Epithelial cell of esophagus (primary cell): Measurements from ENCODE around the gene ACTC1.

Experiments
- DNase-seq: peaks from one replicate; pipeline ENCODE4 v3.0.0; 2010; ENCODE audit warnings: low read depth
- H3K4me3 ChIP-seq: 2 replicates; pipeline ENCODE4 v1.5.1; 2011; ENCODE audit warnings: mild to moderate bottlenecking, low read length, control low read depth
- TF ChIP-seq, protein P1 (sequence below): IDR thresholded peaks from 2 replicates; pipeline ENCODE4 v1.5.1; 2011; ENCODE audit warnings: low read depth, mild to moderate bottlenecking, low read length, control low read depth, inconsistent platforms; ENCODE audit not compliant: insufficient read depth; ENCODE audit errors: missing control alignments

ACTC1 gene

DNA sequence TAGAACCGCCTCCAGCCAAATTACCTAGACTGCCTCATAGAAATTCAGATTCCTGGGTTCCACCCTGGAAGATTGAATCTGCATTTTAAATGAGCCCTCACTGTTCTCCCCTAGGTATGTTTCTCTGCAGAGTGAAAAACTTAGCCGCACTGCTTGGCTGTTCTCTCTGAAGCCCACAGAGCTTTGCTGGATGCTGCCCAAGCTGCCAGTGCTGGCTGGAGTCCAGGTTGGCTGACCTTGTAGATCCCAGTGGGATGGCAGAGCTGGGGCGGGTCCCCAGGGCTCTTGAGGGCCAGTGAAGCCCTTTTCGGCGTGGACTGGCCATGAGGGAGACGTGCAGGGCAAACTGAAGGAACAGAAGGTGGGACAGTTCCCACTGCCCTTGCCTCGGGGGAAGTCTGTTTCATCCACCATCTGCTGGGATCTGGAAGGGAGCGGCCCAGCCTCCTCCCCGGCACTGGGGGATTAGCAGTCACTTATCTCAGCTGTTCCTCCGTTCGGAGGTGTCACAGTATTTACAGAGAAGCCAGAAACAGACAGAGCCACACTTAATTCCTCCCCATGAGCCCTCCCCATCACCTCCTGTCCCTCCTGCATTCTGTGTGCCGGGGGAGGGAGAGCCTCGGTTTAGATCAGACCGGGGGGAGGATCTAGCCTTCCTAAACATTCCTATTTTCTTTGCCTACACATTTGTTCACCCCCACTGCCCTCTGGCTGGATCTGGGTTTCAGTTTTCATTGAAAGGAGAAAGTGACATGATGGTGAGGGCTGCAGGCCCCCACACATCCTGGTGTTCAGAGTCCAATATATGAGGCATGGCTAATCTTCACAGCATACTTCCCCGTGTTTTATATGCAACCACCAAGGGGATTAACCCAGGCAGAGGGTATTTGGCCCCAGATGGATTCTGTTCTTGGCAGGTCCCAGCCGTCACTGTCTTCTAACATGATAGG lies 4.1 kb upstream of the ACTC1 start:
- no peak for DNase-seq
- TF ChIP-seq, protein P1, sequence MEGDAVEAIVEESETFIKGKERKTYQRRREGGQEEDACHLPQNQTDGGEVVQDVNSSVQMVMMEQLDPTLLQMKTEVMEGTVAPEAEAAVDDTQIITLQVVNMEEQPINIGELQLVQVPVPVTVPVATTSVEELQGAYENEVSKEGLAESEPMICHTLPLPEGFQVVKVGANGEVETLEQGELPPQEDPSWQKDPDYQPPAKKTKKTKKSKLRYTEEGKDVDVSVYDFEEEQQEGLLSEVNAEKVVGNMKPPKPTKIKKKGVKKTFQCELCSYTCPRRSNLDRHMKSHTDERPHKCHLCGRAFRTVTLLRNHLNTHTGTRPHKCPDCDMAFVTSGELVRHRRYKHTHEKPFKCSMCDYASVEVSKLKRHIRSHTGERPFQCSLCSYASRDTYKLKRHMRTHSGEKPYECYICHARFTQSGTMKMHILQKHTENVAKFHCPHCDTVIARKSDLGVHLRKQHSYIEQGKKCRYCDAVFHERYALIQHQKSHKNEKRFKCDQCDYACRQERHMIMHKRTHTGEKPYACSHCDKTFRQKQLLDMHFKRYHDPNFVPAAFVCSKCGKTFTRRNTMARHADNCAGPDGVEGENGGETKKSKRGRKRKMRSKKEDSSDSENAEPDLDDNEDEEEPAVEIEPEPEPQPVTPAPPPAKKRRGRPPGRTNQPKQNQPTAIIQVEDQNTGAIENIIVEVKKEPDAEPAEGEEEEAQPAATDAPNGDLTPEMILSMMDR: no peak
- H3K4me3 ChIP-seq: no peak overlapping the region

DNA sequence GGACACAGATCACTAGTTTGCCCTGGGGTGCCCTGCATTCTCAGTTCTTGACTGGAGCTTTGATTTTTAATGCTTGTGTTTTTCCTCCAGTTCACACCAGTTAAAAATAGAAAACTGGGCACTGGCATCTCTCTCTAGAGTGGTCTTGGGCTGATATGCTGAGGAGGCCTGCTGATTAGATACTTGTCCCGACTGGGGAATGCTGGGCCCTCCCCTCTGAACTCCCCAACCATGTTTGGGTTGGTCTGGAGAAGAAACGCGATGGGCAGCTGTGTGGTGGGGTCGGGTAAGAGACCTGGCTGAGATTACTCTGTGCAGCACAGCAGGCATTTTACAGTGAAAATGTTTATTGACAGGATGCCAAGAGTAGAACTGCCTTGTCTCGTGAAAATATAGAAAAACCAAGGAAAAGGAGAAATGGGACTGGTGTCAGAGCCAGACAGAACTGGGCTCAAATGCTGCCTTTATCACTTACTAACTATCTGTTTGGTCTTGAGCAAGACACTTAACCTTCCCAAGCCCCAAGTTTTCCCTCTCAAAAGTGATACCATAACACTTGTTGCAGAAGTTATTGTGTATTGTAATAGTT lies 1.6 kb upstream of the ACTC1 start:
- no peak for DNase-seq
- no peak overlapping the region for H3K4me3 ChIP-seq
- TF ChIP-seq, protein P1: no peak

DNA sequence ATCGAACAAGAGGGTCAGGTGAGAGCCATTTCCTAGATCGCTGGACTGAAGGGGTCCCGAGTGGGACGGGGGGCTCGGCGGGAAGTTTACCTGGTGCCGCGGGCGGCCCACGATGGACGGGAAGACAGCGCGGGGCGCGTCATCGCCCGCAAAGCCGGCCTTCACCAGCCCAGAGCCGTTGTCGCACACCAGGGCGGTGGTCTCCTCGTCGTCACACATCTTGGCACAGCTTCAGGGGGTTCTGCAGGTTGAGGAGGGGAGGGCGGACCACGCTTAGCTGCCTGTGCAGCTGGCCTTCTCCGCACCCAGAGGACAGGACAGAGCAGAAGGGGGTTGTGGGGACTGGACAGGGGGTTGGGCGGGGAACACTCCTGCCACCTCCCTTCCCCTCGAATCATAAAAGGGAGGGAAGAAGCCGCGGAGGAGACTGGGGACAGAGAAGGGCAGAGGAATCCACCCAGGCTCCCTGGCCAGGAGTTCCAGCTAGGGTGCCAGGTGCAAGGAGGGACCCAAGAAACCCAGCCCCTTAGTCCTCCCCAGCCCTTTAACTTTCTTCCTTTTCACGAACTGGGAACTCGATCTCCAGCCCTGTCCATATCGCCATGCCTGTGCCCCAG lies 651 bp downstream of the ACTC1 start:
- no peak overlapping the region for H3K4me3 ChIP-seq
- TF ChIP-seq, protein P1: no peak
- DNase-seq: no peak

DNA sequence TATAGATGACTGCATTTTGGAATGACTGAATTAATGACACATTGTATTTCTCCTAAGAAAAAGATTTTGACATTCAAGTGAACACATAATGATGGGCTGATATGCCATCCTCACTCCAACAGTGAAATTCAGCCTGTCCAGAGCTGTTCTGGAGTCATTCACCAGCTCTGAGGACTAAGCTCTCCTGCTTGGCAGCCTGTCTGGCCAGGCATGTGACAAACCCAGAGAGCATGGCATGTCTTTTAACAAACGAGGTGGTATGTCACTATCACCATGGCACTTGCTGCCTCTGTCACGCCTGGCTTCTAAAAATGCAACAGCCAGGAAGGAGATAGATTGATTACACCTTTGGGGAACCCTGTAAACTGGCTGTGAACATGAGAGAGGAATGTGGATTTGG lies 1.4 kb downstream of the ACTC1 start:
- no peak for DNase-seq
- TF ChIP-seq, protein P1: no peak
- no peak overlapping the region for H3K4me3 ChIP-seq

DNA sequence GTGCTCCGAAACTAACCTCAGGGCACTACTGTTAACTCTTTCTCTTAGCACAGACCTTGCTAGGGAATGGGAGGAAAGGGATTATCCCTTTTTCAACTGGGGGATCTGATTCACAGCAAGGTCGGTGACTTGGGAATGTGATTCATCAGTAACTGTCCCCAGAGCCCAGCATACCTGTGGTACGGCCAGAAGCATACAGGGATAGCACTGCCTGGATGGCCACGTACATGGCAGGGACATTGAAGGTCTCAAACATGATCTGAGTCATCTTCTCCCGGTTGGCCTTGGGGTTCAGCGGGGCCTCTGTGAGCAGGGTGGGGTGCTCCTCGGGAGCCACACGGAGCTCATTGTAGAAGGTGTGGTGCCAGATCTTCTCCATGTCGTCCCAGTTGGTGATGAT lies 2.3 kb downstream of the ACTC1 start:
- no peak overlapping the region for H3K4me3 ChIP-seq
- TF ChIP-seq, protein P1: no peak
- DNase-seq: no peak

DNA sequence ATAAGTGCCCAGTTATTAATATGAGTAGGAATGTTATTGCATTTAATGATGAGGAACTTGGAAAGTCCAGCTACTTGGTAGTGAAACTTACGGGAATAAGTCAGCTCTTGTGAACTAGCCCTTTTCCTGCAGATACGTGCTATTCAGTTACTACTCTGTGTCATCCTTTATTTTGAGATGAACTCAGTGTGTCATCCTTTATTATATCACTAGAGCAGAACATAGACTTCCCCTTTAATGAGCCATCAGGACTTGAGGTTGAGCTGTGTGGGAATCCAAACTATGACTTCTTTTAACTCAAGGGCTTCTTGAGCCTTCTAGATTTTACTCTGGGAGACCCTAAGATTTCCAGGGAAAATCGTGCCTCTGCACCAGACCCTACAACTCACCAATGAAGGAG lies 3.6 kb downstream of the ACTC1 start:
- TF ChIP-seq, protein P1: no peak
- no peak for DNase-seq
- no peak overlapping the region for H3K4me3 ChIP-seq
